ENCODE results near the gene DHX57. TPM values are rescaled to one million over a fixed set of nuclear protein-coding genes. Genes with fewer than 3 reads are reported as not detected.

The DHX57 gene
- total and polyA plus RNA-seq, 2 donors (not counting 3 experiments of a cell fraction or from before 2014, with no cell fraction given), result 8.7 to 28.2 TPM

GRCh38 chr2:38829971-38830370 lies 45.8 kb downstream of the DHX57 start:
- H3K36me3 ChIP-seq (ENCODE audit: control insufficient read depth in 2 of 2, extremely low read depth in 1 of 2, insufficient read depth in 2 of 2, low read length in 2 of 2), result peaks cover 0 to 3% of the 10 kb centered on the region in 2 experiments
- H3K9me1 ChIP-seq (replicated peaks; ENCODE audit: control insufficient read depth, extremely low read depth, insufficient read depth, low read length), result no peaks in the 10 kb centered on the region
- no peaks in the 10 kb centered on the region for H3K4me1 ChIP-seq (ENCODE audit: control insufficient read depth, extremely low read depth, insufficient read depth, low read length)
- H3K4me2 ChIP-seq (ENCODE audit: insufficient read depth, low read length), result no peak overlapping the region
- H2AFZ ChIP-seq (ENCODE audit: low read depth, low read length), result no peak overlapping the region
- no peaks in the 10 kb centered on the region for H3K79me2 ChIP-seq (ENCODE audit: control insufficient read depth, insufficient read depth, low read length)
- no peaks in the 10 kb centered on the region for H3K9me3 ChIP-seq (replicated peaks; ENCODE audit: control insufficient read depth, insufficient read depth, low read length)
- FAIRE-seq (no peak), DNase-seq (ENCODE audit: low read depth, low spot score) (no peak)
- no peak overlapping the region for H3K9ac ChIP-seq (replicated peaks; ENCODE audit: extremely low read depth, insufficient read depth, low read length)
- POLR2A ChIA-PET, result no interaction called here
- CTCF ChIA-PET, result no interaction called here
- H3K27me3 ChIP-seq (ENCODE audit: control insufficient read depth in 2 of 2, insufficient read depth in 2 of 2, low read length in 2 of 2), result no peaks in the 10 kb centered on the region
- H3K27ac ChIP-seq (ENCODE audit: insufficient read depth, low read depth, low read length), result no peak overlapping the region
- no TSS peak for BruUV-seq (replicated peaks)
- H4K20me1 ChIP-seq (replicated peaks; ENCODE audit: control insufficient read depth, extremely low read depth, insufficient read depth, low read length), result no peaks in the 10 kb centered on the region
- intact Hi-C loops (cut with micrococcal nuclease), result no loop called here
- TF ChIP-seq POLR2AphosphoS5 (IDR thresholded peaks at IDR 0.05; ENCODE audit: insufficient read depth, low read depth, low read length) (no peak), MYC (IDR thresholded peaks at IDR 0.05; ENCODE audit: low read depth, low read length) (no peak), EZH2 (IDR thresholded peaks at IDR 0.05; ENCODE audit: borderline replicate concordance, low read depth, low read length, severe bottlenecking) (no peak), MAX (IDR thresholded peaks at IDR 0.05; ENCODE audit: insufficient read depth, insufficient read length) (no peak), GATA2 (IDR thresholded peaks at IDR 0.05; ENCODE audit: insufficient read depth, insufficient read length, low read depth, low read length) (no peak), POLR2A (IDR thresholded peaks at IDR 0.05; ENCODE audit: low read depth, low read length) (no peak), CTCF (IDR thresholded peaks at IDR 0.05; ENCODE audit: extremely low read depth in 1 of 2, insufficient read depth in 1 of 2, low read depth in 1 of 2, low read length in 2 of 2) (no peak), FOS (IDR thresholded peaks at IDR 0.05; ENCODE audit: borderline replicate concordance, insufficient read depth, low read length) (no peak), JUN (IDR thresholded peaks at IDR 0.05; ENCODE audit: borderline replicate concordance, insufficient read depth, insufficient read length, low read depth) (no peak)
- dilution Hi-C loops (cut with MboI; ENCODE audit: extremely low pct_ligation_motif_present, low sequenced_read_pairs), result no loop called here
- H3K4me3 ChIP-seq (replicated peaks in 1 of 3; ENCODE audit: insufficient read depth in 1 of 3, low read depth in 1 of 3, low read length in 3 of 3), result no peak overlapping the region
